Keratinocyte (primary cell): ENCODE results near the gene CADM2.

Experiments
- CTCF ChIP-seq, 3 experiments: IDR thresholded peaks in 1 of 3; conservative IDR thresholded peaks in 1 of 3; optimal IDR thresholded peaks in 1 of 3; 2 replicates in 2 of 3; 3 replicates in 1 of 3; pipeline versions ENCODE3 to v1.5.1; 2011; ENCODE audit warnings: low read length in 3 of 3, mild to moderate bottlenecking in 3 of 3, moderate library complexity in 2 of 3, control low read depth in 1 of 3, inconsistent platforms in 1 of 3; ENCODE audit not compliant: insufficient read depth in 2 of 3; ENCODE audit errors: extremely low read depth in 1 of 3
- EZH2 ChIP-seq: IDR thresholded peaks from one replicate; pipeline ENCODE4 v1.6.1; 2012; ENCODE audit warnings: inconsistent platforms, mild to moderate bottlenecking, low read length, moderate library complexity

DNA sequence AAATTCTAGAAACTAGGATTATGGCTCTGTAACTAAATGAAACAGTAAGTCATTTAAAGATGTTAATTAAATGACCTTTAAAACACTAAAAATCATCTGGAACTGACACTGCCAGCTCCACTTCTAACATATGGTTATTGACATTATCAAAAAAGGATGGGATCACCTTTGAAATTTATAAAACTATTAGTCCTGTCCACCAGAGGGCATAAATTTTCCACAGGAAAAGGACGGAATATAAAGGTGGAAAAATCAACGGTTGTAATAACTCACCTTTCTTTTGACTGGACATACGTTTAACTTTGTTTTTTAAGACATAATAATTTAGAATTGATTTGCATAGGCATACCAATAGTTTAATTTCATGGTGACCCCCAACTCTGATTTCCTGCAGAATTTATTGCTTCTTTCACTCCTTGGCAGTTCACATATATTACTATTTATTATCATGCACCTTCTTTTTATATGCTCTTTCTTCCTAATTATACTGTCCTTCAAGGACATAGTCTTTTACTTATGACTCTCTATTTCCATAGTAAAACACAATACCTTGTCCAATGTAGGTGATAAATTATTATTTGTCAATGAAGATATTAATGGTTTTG, 345.7 kb downstream of the CADM2 start:
- TF ChIP-seq CTCF (optimal IDR thresholded peaks at IDR 0.05 in 1 of 3, IDR thresholded peaks at IDR 0.05 in 1 of 3, conservative IDR thresholded peaks at IDR 0.05 in 1 of 3; ENCODE audit: extremely low read depth in 1 of 3, insufficient read depth in 2 of 3, low read length in 3 of 3) (peak in 1 of 3 experiments; percentile 14), EZH2 (no peak)
